C4-2B (cell line): ENCODE measurements around the gene PUS10.
"Not testable (repeated sequence)": the region's sequence is repeated elsewhere in the genome, so short reads cannot be mapped to it uniquely, and the experiment has no call there.

ENCODE experiments used
- H3K27ac ChIP-seq: fragments of 450-650 bp; 2 replicates; pipeline ENCODE4 v1.5.1; 2017
- ZFX ChIP-seq: fragments of 450-650 bp; IDR thresholded peaks from 2 replicates; pipeline ENCODE4 v1.6.1; 2017
- TF ChIP-seq, protein P1 (sequence below): fragments of 450-650 bp; conservative IDR thresholded peaks from 2 replicates; pipeline ENCODE4 v1.5.1; 2017; ENCODE audit warnings: mild to moderate bottlenecking

PUS10 gene

DNA sequence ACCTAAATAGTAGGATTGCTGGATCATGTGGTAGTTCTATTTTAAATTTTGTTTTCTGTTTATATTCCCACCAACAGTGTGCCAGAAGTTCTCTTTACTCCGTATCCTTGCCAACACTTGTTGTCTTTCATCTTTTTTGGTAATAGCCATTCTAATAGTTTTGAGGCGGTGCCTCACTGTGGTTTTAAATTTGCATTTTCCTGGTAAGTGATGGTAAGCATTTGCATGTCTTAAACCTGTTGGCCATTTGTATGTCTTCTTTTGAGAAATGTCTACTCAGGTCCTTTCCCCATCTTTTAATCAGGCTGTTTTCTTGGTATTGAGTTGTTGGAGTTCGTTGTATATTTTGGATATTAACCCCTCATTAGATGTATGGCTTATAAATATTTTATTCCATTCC, 85.1 kb downstream of the PUS10 start:
- TF ChIP-seq ZFX: no peak
- TF ChIP-seq, protein P1, sequence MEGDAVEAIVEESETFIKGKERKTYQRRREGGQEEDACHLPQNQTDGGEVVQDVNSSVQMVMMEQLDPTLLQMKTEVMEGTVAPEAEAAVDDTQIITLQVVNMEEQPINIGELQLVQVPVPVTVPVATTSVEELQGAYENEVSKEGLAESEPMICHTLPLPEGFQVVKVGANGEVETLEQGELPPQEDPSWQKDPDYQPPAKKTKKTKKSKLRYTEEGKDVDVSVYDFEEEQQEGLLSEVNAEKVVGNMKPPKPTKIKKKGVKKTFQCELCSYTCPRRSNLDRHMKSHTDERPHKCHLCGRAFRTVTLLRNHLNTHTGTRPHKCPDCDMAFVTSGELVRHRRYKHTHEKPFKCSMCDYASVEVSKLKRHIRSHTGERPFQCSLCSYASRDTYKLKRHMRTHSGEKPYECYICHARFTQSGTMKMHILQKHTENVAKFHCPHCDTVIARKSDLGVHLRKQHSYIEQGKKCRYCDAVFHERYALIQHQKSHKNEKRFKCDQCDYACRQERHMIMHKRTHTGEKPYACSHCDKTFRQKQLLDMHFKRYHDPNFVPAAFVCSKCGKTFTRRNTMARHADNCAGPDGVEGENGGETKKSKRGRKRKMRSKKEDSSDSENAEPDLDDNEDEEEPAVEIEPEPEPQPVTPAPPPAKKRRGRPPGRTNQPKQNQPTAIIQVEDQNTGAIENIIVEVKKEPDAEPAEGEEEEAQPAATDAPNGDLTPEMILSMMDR: no peak
- H3K27ac ChIP-seq: no peak overlapping the region

DNA sequence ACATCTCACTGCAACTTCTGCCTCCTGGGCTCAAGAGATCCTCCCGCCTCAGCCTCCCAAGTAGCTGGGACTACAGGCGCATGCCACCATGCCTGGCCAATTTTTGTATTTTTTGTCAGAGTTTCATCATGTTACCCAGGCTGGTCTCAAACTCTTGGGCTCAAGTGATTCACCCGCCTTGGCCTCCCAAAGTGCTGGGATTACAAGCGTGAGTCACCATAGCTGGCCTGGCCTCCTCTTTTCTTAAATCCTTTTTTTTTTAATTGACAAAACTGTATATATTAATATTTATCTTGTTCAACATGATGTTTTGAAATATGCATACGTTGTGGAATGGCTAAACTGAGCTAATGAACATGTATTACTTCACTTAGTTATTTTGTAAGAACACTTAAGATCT, 86.0 kb downstream of the PUS10 start:
- not testable (repeated sequence) for H3K27ac ChIP-seq

DNA sequence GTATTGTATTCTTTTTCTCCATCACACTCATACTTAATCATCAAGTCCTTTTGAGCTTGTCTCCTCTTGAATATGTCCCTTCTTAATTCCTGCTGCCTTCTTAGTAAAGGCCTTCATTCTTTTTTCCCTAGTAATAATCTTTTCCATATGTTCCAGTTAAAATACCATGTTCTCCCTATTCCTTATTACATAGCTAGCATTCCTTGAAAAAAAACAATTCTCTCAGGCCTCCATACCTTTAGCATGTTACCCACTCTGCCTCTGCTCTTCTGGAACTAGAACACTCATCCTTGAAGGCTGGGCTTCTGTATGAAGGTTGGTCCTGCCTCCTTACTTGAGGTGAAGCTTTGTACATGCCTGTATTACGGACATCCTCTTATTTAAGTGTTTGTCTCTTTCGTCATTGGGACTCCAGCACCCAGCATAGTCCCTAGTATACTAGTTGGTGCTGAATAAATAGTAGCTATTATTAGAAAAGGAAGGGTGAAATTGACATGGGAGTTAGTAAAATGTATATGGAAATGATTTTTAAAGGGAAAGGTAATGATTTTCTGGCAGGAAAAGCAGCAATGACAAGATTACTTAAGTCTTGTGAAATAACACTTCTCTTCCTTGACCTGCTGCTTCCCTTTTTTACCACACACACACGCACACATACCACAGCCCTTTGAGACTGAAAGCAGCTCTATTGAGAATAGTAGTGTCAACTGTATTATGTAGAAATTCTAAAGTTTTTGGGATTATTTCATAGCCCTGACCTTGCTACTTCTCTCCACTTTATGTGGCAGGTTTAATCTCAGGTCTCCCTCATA, 91.1 kb downstream of the PUS10 start:
- TF ChIP-seq, protein P1: no peak
- TF ChIP-seq ZFX: no peak
- no peak overlapping the region for H3K27ac ChIP-seq

DNA sequence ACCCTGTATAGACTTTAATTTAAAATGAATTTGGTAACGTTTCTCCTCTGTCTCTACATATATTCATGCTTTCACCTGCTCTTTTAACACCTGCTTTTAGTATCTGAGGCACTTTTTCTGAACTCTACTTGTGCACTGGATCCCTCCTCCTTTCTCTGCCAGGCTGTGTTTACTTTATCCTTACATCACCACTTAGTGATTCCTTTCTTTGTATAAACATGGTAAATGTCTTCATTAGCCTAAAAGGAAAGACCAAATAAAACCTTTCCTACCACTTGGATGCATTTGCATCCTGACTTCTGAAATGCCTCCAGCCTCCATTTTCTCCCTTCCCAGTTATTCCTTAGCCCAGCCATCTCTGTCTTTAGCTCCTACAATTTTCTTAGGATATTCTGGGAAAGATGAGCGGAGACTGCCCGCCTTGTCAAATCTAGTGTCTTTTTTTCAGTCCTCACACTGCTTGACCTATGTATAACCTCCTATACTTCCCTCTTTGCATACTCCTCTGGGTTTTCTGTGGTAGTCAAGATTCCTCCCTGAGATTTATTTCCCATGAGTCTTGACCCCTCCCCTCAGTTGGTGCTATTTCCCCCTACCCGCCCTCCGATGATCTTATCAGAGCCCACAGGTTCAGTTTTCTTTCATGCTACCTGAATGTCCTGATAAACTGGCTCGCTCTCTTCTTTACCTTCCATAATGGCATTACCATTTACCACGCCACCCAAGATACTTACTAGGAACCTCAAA, 91.9 kb downstream of the PUS10 start:
- no peak overlapping the region for H3K27ac ChIP-seq
- no peak for TF ChIP-seq ZFX
- TF ChIP-seq, protein P1: no peak

DNA sequence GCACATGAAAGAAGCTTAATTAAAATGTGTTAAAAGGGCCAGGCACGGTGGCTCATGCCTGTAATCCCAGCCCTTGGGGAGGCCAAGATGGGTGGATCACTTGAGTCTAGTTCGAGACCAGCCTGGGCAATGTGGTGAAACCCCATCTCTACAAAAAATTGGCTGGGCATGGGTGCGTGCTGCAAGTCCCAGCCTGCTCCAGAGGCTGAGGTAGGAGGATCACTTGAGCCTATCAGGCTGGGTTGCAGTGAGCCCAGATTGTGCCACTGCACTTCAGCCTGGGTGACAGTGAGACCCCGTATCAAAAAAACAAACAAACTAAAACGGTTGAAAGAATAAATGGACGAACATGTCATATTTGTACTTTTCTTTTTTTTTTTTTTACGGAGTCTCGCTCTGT, 110.7 kb downstream of the PUS10 start:
- H3K27ac ChIP-seq: no peak overlapping the region
- TF ChIP-seq ZFX: no peak
- TF ChIP-seq, protein P1: no peak

DNA sequence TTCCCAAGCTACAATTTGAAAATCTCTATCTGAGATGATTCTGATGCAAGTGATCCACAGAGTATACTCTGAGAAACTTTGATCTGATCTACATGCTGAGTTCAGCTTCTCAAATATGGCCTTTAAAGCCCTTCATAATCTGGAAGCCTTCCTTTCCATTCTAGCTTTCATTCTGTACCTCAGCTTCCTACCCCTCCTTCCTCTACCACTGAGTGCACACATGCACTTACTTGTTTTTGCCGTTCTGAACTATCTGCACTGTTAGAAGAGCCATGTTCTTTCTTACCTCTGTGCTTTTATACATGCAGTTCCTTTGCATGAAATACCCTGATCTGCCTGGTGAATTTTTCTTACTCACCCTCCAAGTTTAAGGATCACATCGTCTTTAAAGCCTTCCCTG, 111.7 kb downstream of the PUS10 start:
- no peak overlapping the region for H3K27ac ChIP-seq
- TF ChIP-seq ZFX: no peak
- TF ChIP-seq, protein P1: no peak

DNA sequence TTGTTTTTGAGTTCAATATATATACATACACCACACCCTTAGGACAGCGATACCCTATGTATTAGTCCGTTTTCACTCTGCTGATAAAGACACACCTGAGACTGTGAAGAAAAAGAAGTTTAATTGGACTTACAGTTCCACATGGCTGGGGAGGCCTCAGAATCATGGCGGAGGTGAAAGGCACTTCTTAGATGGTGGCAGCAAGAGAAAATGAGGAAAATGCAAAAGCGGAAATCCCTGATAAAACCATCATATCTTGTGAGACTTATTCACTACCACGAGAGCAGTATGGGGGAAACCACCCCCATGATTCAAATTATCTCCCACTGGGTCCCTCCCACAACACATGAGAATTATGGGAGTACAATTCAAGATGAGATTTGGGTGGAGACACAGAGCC, 112.2 kb downstream of the PUS10 start:
- H3K27ac ChIP-seq: not testable (repeated sequence)

DNA sequence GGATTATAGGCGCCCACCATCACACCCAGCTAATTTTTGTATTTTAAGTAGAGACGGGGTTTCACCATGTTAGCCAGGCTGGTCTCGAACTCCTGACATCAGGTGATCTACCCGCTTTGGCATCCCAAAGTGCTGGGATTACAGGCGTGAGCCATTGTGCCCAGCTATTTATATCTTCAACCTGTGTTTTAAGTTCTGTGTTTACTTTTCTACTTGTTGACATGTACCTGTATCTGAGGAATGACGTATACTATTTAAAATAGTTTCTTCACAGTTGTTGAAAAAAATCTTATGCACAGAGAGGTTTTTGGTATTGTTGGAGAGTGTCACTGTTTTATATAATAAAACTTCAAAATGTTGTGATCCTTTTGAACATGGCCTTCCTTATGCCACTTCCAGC, 116.8 kb downstream of the PUS10 start:
- not testable (repeated sequence) for H3K27ac ChIP-seq

DNA sequence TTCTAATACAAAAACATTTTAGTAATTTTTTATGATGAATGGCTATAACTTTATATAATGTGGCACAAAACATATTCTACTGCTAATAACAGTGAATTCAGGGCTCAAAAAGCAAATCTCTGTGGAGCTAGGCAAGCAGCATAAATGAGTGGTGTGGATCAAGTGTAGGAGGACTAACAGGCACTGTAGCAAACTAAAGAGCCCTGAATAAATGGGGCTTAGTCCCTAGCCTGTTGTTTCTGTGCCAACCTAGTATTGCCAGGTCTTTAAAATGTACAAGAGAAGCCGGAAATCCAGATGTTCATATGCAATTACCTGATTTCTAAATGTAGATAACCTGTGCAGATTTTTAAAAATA, 118.2 kb downstream of the PUS10 start:
- no peak overlapping the region for H3K27ac ChIP-seq

More for the DNA sequence above, 118.2 kb downstream of the PUS10 start:
- TF ChIP-seq, protein P1: no peak
- TF ChIP-seq ZFX: no peak
